NCI-H1436 (cell line): ENCODE results near the gene RETN.

Source experiments
- DNase-seq: peaks from one replicate; lab custom pipeline; 2025; lab: John Stamatoyannopoulos, UW

Gene RETN

GRCh38 chr19:7706188-7706954, 37.5 kb downstream of the RETN start:
- DNase-seq = no peak

GRCh38 chr19:7706955-7707456, 38.2 kb downstream of the RETN start:
- no peak for DNase-seq

- no peak for DNase-seq
Measured at GRCh38 chr19:7709932-7710460, 41.1 kb downstream of the RETN start.

GRCh38 chr19:7710616-7711015, 41.8 kb downstream of the RETN start:
- DNase-seq = no peak

- no peak for DNase-seq
Measured at GRCh38 chr19:7715671-7716070, 46.8 kb downstream of the RETN start.

- no peak for DNase-seq
Measured at GRCh38 chr19:7716762-7717161, 47.9 kb downstream of the RETN start.

GRCh38 chr19:7718668-7719067, 49.8 kb downstream of the RETN start:
- DNase-seq = no peak
